K562 (cell line): ENCODE data around the gene TRPC4AP. TPM values are rescaled to one million over a fixed set of nuclear protein-coding genes. Genes with fewer than 3 reads are reported as not detected.

Experiments used
- ATAC-seq: fragments of 200-7000 bp; cut with Tn5 transposase; 3 replicates; pipeline ENCODE4 v1.9.1; 2020; ENCODE audit warnings: moderate library complexity
- BruUV-seq: library from RNA; stranded (reverse); fragments of 400-500 nt; replicated peaks from 2 replicates; lab custom pipeline; 2021; lab: Mats Ljungman, UMichigan
- CTCF ChIA-PET: fragments of 300-600 bp; formaldehyde crosslinking; extraction: SDS; loops from one replicate; lab custom pipeline; 2021; ENCODE audit warnings: low intra/inter-chr PET ratio; lab: Yijun Ruan, JAX
- POLR2A ChIA-PET: fragments of 300-600, 350-650 bp; sonication (Branson Sonifier 250); formaldehyde crosslinking; extraction: SDS; loops from one replicate; lab custom pipeline; 2021; ENCODE audit warnings: antibody characterized with exemption, inconsistent platforms; lab: Yijun Ruan, JAX
- DNase-seq, 4 experiments: peaks; one replicate each; pipeline versions ENCODE4 v3.0.0 to v3.0.0-alpha.2; 2011 to 2018; ENCODE audit warnings: low spot score in 3 of 4, mixed read lengths in 3 of 4; ENCODE audit errors: extremely low read depth in 1 of 4
- FAIRE-seq: peaks from 2 replicates; lab custom pipeline; 2011; peaks lifted over from hg19 to GRCh38; lab: Jason Lieb, UNC
- H2AFZ ChIP-seq: 2 replicates; pipeline ENCODE4 v1.6.0; 2011; ENCODE audit warnings: low read depth, low read length, control low read depth, inconsistent platforms
- H3K27ac ChIP-seq: fragments of 200-600 bp; 3 replicates; pipeline ENCODE4 v1.8.0; 2011; ENCODE audit warnings: low read depth, mild to moderate bottlenecking, control low read depth, inconsistent platforms, low read length, moderate library complexity, mixed read lengths; ENCODE audit errors: extremely low read depth
- H3K27me3 ChIP-seq, 2 experiments: fragments of 300-600 bp in 1 of 2; 2 replicates in 1 of 2; 3 replicates in 1 of 2; pipeline versions ENCODE4 v1.6.0 to v1.8.0; 2011; ENCODE audit warnings: inconsistent platforms in 2 of 2, low read length in 2 of 2, mild to moderate bottlenecking in 1 of 2, mixed read lengths in 1 of 2, moderate library complexity in 1 of 2; ENCODE audit not compliant: control insufficient read depth in 2 of 2, insufficient read depth in 2 of 2
- H3K36me3 ChIP-seq: fragments of 300-600 bp; 3 replicates; pipeline ENCODE4 v1.8.0; 2011; ENCODE audit warnings: mild to moderate bottlenecking, low read length, inconsistent platforms; ENCODE audit not compliant: control insufficient read depth, insufficient read depth
- H3K4me1 ChIP-seq, 2 experiments: fragments of 200-600 bp in 1 of 2; replicated peaks in 1 of 2; 2 replicates in 1 of 2; 3 replicates in 1 of 2; pipeline versions ENCODE4 v1.5.1 to v1.8.0; 2011; ENCODE audit warnings: inconsistent platforms in 2 of 2, low read length in 2 of 2, mild to moderate bottlenecking in 1 of 2, mixed read lengths in 1 of 2, moderate library complexity in 1 of 2; ENCODE audit not compliant: control insufficient read depth in 2 of 2, insufficient read depth in 2 of 2
- H3K4me2 ChIP-seq: 2 replicates; pipeline ENCODE4 v1.6.1; 2011; ENCODE audit warnings: low read length, control low read depth, inconsistent platforms, mixed read lengths; ENCODE audit not compliant: insufficient read depth
- H3K4me3 ChIP-seq: fragments of 200-600 bp; sonication (generic), shearing (Covaris generic); 2 replicates; pipeline ENCODE4 v1.5.1; 2016; ENCODE audit warnings: control low read depth, inconsistent platforms
- H3K79me2 ChIP-seq: fragments of 200-600 bp; 3 replicates; pipeline ENCODE4 v1.8.0; 2011; ENCODE audit warnings: low read length, inconsistent platforms; ENCODE audit not compliant: control insufficient read depth, insufficient read depth
- H3K9ac ChIP-seq, 2 experiments: 2 replicates each; pipeline versions ENCODE4 v1.6.0 to v1.6.1; 2011; ENCODE audit warnings: low read depth in 2 of 2, low read length in 2 of 2, control low read depth in 1 of 2, inconsistent platforms in 1 of 2, mild to moderate bottlenecking in 1 of 2, mixed read lengths in 1 of 2; ENCODE audit not compliant: insufficient read depth in 1 of 2
- H3K9me1 ChIP-seq: one replicate; pipeline ENCODE4 v1.6.0; 2011; ENCODE audit warnings: inconsistent platforms, mild to moderate bottlenecking, low read length, moderate library complexity; ENCODE audit not compliant: control insufficient read depth, insufficient read depth
- H3K9me3 ChIP-seq: replicated peaks from 2 replicates; pipeline ENCODE4 v1.5.1; 2011; ENCODE audit warnings: low read depth, low read length, inconsistent platforms; ENCODE audit not compliant: control insufficient read depth, insufficient read depth
- H4K20me1 ChIP-seq: replicated peaks from 2 replicates; pipeline ENCODE4 v1.6.1; 2011; ENCODE audit warnings: low read length, inconsistent platforms, mixed read lengths; ENCODE audit not compliant: control insufficient read depth, insufficient read depth
- CEBPG ChIP-seq, 3 experiments: fragments of 200-800 bp in 1 of 3; sonication (Bioruptor generic) in 1 of 3; sonication (generic) in 1 of 3; formaldehyde crosslinking in 1 of 3; IDR thresholded peaks in 2 of 3; conservative IDR thresholded peaks in 1 of 3; 2 replicates each; pipeline versions ENCODE4 v1.6.1 to v1.8.0; 2016 to 2022; ENCODE audit warnings: missing compliant biosample characterization in 2 of 3, missing genetic modification characterization in 2 of 3, mild to moderate bottlenecking in 1 of 3, missing genetic modification reagents in 1 of 3
- HIVEP1 ChIP-seq: fragments of 250-450 bp; sonication (Bioruptor Pico); IDR thresholded peaks from 2 replicates; pipeline ENCODE4 v1.4.0; 2020; ENCODE audit warnings: mild to moderate bottlenecking
- MAZ ChIP-seq, 2 experiments: fragments of 450-650 bp in 1 of 2; sonication (generic) in 1 of 2; formaldehyde crosslinking; IDR thresholded peaks in 1 of 2; conservative IDR thresholded peaks in 1 of 2; 2 replicates each; pipeline versions ENCODE4 v1.4.0 to v1.5.0; 2020; ENCODE audit warnings: mild to moderate bottlenecking in 1 of 2, missing genetic modification reagents in 1 of 2
- NFIC ChIP-seq: fragments of 450-650 bp; IDR thresholded peaks from 2 replicates; pipeline ENCODE4 v1.6.1; 2017; ENCODE audit warnings: mild to moderate bottlenecking, inconsistent platforms
- PBX2 ChIP-seq, 2 experiments: IDR thresholded peaks in 1 of 2; conservative IDR thresholded peaks in 1 of 2; 2 replicates each; pipeline ENCODE4 v1.6.1; 2016; ENCODE audit warnings: low read depth in 2 of 2, mild to moderate bottlenecking in 1 of 2, missing compliant biosample characterization in 1 of 2, missing genetic modification characterization in 1 of 2, moderate library complexity in 1 of 2
- POLR2A ChIP-seq: fragments of 450-650 bp; conservative IDR thresholded peaks from 2 replicates; pipeline ENCODE4 v1.6.1; 2016
- PTTG1 ChIP-seq: fragments of 450-650 bp; IDR thresholded peaks from 2 replicates; pipeline ENCODE4 v1.6.1; 2016; ENCODE audit warnings: low read depth, mild to moderate bottlenecking, missing genetic modification characterization, missing compliant biosample characterization
- SNAPC5 ChIP-seq: fragments of 250-450 bp; sonication (Bioruptor Pico); IDR thresholded peaks from 2 replicates; pipeline ENCODE4 v1.8.0; 2021; ENCODE audit warnings: moderate library complexity, mild to moderate bottlenecking, inconsistent platforms
- TBL1XR1 ChIP-seq, 2 experiments: IDR thresholded peaks; 2 replicates each; pipeline ENCODE4 v1.6.1; 2012; ENCODE audit warnings: improper control_type of control experiment in 2 of 2, low read length in 2 of 2, mild to moderate bottlenecking in 1 of 2
- XRCC5 ChIP-seq: fragments of 200-400 bp; formaldehyde crosslinking; IDR thresholded peaks from 2 replicates; pipeline ENCODE4 v1.6.1; 2017; ENCODE audit warnings: low read depth, mild to moderate bottlenecking, low read length
- ZFP36 ChIP-seq: fragments of 150-350 bp; IDR thresholded peaks from 2 replicates; pipeline ENCODE4 v1.6.1; 2018; ENCODE audit warnings: low read length, low read depth; ENCODE audit not compliant: partially characterized antibody
- ZNF165 ChIP-seq: fragments of 250-450 bp; sonication (Bioruptor Pico); IDR thresholded peaks from 2 replicates; pipeline ENCODE4 v1.4.0; 2020; ENCODE audit warnings: borderline replicate concordance
- ZNF766 ChIP-seq: fragments of 200-800 bp; sonication (Bioruptor generic); conservative IDR thresholded peaks from 2 replicates; pipeline ENCODE4 v1.6.1; 2016; ENCODE audit warnings: missing genetic modification characterization, missing compliant biosample characterization
- WGBS: fragments of 100-300 bp; shearing (Covaris generic); methylation state at CpG from one replicate; pipeline ENCODE4 v1.1.6; 2016; ENCODE audit warnings: low coverage, mixed read lengths; ENCODE audit not compliant: insufficient coverage; ENCODE audit errors: missing lambda C conversion rate; 5-methylcytosine and 5-hydroxymethylcytosine counted together
- in situ Hi-C: fragments of 300-500 bp; cut with MboI; formaldehyde crosslinking; loops from 4 replicates; pipeline ENCODE4 v1.15.0; 2018; ENCODE audit warnings: inconsistent platforms, mixed read lengths
- intact Hi-C: fragments of 100-400 bp; cut with micrococcal nuclease; formaldehyde crosslinking; loops from 2 replicates; pipeline ENCODE4 v1.14.2; 2022
- polyA plus RNA-seq, 8 experiments: library from polyadenylated mRNA; depleted of rRNA in 4 of 8; stranded (reverse) in 5 of 8; unstranded in 3 of 8; fragments of >200 nt; fragmentation: Nextera tagmentation in 2 of 8; fragmentation: Illumina TruSeq in 1 of 8; extraction: Ambion mirVana in 2 of 8; extraction: Trizol in 1 of 8; gene quantifications; 2 replicates each; pipeline versions ENCODE4 v1.2.1 to v1.2.3, GENCODE V29; 2011 to 2014; ENCODE audit warnings: inconsistent platforms in 1 of 8, missing spikeins in 1 of 8
- total RNA-seq, 7 experiments: library from RNA; depleted of rRNA in 6 of 7; stranded (reverse); fragments of >200 nt in 6 of 7; fragmentation: Illumina TruSeq in 2 of 7; extraction: Trizol in 2 of 7; gene quantifications; 2 replicates each; pipeline versions ENCODE4 v1.2.1 to v1.2.3, GENCODE V29; 2011 to 2021; ENCODE audit warnings: low replicate concordance in 1 of 7

TRPC4AP gene
- total and polyA plus RNA-seq, 9 of the 15 experiments (the other 6 are each of a cell fraction or from before 2014, with no cell fraction given) = 2.3 to 70.3 (median 33.3) TPM

GRCh38 chr20:34965051-34965450 is 127.6 kb downstream of the TRPC4AP start:
- peaks cover 8 to 17% of the 10 kb centered on the region in 2 experiments; a peak in 3 of 5 replicates for H3K4me1 ChIP-seq
- WGBS = 66% methylated on average over 5 of the region's 5 CpGs
- FAIRE-seq (no peak), DNase-seq (no peak), ATAC-seq (no peak)
- intact Hi-C loops (no loop called here), in situ Hi-C loops (no loop called here)
- H3K9me1 ChIP-seq = no peaks in the 10 kb centered on the region
- H3K9me3 ChIP-seq = no peaks in the 10 kb centered on the region
- BruUV-seq = no TSS peak
- H3K4me2 ChIP-seq = no peak overlapping the region
- peak overlapping the region in 1 of 2 experiments; percentile 72; a peak in 2 of 4 replicates for H3K9ac ChIP-seq
- no peaks in the 10 kb centered on the region for H3K79me2 ChIP-seq
- no peak overlapping the region for H3K4me3 ChIP-seq
- ChIA-PET CTCF (no interaction called here), POLR2A (no interaction called here)
- no peak overlapping the region for H3K27ac ChIP-seq
- H2AFZ ChIP-seq = no peak overlapping the region
- TF ChIP-seq POLR2A = no peak
- no peak for TF ChIP-seq CEBPG (CRISPR knock-in tag; IDR thresholded peaks at IDR 0.05)
- TF ChIP-seq CEBPG (tag; conservative IDR thresholded peaks at IDR 0.05 in 1 of 2, IDR thresholded peaks at IDR 0.05 in 1 of 2) = no peak
- TF ChIP-seq ZNF766 = no peak
- no peak for TF ChIP-seq PBX2 (CRISPR knock-in tag; IDR thresholded peaks at IDR 0.05; ENCODE audit: low read depth)
- no peak for TF ChIP-seq PBX2 (tag; conservative IDR thresholded peaks at IDR 0.05; ENCODE audit: low read depth)
- TF ChIP-seq PTTG1 = no peak
- no peak for TF ChIP-seq XRCC5
- no peak for TF ChIP-seq MAZ (CRISPR knock-in tag; conservative IDR thresholded peaks at IDR 0.05 in 1 of 2, IDR thresholded peaks at IDR 0.05 in 1 of 2)
- TF ChIP-seq SNAPC5 = no peak
- TF ChIP-seq ZFP36 = no peak
- TF ChIP-seq NFIC = no peak
- TF ChIP-seq TBL1XR1 (IDR thresholded peaks at IDR 0.05; ENCODE audit: low read length in 2 of 2) = no peak
- TF ChIP-seq ZNF165 (CRISPR knock-in tag) = no peak
- TF ChIP-seq HIVEP1 (CRISPR knock-in tag) = no peak
- no peaks in the 10 kb centered on the region for H3K27me3 ChIP-seq
- H4K20me1 ChIP-seq = no peaks in the 10 kb centered on the region
- H3K36me3 ChIP-seq = no peaks in the 10 kb centered on the region
